HL-60/S4 treated with retinoic acid at 250 ng/mL for 4 days and 3 days (cell line): ENCODE results near the gene ETS2.

Source experiments
- in situ Hi-C: fragments of 300-500 bp; cut with MboI; formaldehyde crosslinking; loops from 2 replicates; pipeline ENCODE4 v1.7.0; 2022; ENCODE audit warnings: low sequenced_read_pairs

The ETS2 gene

DNA sequence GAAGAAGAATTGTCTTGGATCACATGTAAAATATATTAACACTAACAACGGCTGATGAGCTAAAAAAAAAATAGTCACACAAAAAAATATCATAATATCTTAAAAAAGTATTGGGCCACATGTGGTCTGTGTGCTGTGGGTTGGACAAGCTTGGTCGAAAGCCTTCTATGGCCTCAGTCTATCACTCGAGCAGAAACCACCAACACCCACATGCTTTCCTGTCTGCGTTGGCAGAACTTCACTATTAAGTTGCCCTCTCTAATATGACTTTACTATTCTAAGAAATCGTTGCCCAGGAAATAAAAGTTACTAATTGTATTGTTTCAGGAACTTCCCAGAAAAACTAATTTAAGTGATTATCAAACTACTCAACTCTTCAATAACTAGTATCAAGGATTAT lies 28.2 kb upstream of the ETS2 start:
- in situ Hi-C loops: no loop called here

DNA sequence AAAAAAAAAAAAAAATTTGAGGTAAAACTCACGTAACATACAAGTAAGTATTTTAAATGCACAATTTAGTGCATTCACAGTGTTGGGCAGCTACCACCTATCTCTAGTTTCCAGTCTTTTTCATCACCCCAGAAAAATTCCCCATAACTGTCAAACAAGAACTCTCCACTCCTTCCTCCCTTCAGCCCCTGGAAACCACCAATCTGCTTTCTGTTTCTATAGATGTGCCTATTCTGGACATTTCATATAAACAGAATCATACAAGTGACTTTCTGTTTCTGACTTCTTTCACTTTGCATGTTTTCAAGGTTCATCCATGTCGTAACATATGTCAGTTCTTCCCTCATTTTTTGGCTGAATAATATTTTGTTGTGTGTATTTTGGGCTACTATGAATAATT lies 24.9 kb upstream of the ETS2 start:
- in situ Hi-C loops: no loop called here

DNA sequence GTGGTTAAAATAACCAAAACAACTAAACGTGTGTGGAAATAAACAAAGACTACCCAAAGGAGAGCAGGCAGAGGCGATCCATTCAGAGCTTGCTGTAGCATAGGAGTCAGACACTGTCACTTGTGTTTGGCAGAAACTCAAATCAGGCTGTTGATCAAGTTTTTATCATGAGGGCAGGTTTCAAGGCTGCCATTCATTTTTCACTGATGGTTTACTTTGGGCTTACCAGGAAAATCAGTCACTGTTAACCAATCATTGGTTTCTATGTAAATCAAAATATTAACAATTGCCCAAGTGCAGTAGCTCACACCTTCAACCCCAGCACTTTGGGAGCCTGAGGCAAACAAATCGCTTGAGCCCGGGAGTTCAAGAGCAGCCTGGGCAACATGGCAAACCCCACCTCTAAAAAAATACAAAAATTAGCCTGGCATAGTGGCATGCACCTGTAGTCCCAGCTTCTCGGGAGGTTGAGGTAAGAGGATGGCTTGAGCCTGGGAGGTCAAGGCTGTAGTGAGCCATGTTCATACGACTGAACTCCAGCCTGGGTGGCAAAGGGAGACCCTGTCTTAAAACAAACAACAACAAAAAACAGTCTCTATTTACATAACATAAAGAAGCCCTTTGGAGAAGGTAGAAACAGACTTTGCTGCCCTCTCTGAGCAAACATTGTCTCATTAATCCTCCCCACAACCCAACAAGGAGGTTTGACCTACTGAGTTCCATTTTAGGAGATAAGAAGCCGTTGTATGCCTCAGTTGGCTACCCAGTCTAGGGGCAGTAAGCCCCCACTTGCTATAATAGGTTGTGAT lies 21.1 kb upstream of the ETS2 start:
- in situ Hi-C loops: no loop called here

DNA sequence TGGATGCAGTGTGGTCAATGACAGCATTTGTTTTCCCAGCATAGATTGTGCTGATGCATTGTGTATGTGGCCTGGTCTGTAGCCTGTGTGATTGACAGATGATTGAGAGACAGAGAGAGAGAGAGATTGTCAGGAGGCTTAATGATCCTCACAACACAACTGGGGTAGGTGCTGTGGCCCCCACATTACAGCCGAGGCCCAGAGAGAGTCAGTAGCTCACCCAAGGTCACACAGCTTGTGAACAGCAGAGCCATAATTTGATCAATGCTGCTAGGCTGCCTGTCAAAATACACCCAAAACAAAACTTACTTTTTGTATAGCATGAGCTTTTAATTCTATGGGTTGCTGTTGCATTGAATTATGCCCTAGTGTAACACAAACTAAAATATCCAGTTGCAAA lies 20.2 kb upstream of the ETS2 start:
- in situ Hi-C loops: no loop called here

DNA sequence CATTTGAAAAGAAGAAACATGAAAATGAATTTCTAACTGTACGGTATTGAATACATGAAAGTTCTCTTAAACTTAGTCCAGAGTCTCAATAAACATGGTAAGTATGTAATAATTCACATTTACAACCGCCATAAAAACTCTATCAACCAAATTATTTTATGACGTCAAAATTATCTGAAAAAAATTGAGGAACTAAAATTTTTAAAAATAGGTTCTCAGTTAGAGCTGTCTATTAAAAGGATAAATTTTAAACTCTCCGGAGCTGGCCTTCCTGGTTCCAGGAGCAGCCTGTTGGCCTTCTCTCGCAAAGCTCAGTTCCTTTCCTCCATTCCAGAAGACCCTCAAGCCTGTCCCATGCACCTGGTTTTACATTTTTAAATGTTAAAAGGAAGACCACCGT lies 18.7 kb upstream of the ETS2 start:
- in situ Hi-C loops: no loop called here

DNA sequence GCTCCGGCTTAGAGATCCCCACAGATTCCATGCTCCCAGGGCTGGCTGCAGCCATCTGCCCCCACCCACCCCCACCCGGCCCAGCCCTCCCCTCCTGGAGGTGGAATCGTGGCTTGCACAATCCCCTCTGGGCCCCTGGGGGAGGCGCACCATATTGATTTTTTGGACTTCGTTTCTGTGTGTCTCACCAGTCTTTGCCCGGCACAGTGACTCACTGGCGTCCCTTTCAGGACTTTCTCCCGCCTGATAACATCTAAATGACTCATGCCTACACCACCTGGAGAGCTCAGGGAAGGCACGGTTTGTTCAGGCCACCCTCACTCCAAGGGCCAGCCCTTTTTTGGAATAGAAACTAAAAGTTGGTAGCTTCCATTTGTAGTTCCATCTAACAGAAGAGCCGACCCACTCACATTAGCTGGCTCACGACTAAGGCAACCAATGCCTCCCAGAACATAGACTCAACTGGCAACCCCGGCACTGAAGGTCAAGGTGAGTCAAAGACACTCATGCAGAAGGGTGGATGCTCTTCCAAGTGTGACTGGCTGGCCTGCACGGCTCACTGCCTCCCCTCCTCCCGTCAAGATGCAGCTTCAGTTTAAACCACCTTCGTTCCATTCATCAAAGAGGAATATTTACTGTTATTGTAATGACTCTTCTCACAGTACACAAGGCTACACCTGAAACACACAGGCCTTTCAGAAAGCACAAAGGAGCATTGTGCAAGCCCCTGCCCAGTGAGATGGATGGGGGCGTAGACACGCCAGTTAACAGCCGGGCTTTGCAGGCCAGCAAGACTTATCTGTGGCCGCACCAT lies 18.1 kb upstream of the ETS2 start:
- in situ Hi-C loops: no loop called here

DNA sequence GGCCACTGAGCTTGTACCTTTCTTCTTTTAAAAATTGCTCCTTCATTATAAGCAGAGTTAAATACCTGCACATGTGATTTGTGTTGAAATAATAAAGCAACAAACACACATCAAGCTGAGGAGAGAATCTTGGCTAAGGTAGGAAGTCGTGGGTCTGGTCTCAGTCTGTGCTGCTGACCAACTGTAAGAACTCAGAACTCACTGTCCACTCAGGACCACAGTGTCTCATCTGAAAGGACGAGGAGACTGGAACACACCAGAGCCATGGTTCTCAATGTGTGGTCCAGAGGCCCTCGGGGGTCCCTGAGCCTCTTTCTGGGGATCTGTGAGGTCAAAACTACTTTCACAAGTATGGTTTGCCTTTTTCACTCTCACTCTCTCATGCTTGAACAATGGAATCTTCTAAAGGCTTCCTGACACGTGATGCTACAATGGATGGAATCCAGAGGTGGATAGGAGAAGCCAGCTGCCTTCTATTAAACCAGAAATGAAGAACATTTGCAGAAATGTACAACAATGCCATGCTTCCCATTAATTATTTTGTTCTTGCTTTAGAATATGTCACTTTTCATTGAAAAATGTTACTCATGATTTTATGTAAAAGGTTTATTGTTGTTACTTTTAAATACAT lies 17.3 kb upstream of the ETS2 start:
- in situ Hi-C loops: no loop called here

DNA sequence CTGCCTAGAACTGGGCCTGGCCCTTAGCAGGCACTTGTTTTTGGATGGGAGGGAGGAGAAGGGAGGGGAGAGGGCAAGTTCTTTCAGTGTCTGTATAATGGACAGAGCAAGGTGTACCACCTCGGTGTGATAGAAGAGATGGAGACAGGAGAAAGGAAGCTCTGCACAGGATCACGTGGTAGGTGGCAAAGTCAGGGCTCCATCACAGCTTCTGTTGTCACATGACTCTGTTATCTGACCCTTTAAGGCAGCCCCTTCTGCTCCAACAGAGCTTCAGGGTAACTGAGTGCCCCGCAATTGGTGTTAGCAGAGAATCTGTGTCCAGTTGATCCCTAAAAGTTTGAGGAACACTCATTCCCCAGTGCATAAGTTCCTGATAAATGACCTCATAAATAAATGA lies 16.5 kb upstream of the ETS2 start:
- in situ Hi-C loops: no loop called here

DNA sequence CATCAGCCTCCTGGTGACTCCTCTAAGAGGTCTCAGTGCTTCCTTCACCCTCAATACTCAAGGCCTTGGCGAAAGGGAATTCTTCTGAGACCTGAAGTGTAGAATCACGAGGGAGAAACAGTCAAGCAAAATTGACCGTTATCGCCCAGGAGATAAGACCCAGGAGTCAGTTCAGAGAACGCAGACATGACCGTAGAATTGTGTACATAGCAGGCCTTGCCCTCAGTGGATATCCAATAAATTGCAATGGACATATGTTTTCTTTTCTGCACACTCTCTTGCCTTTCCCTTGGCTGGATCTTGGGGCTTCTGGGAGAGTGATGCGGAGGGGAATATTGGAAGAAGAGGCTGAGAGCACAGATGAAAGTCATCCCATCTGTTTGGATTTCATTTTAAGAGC lies 15.7 kb upstream of the ETS2 start:
- in situ Hi-C loops: no loop called here

DNA sequence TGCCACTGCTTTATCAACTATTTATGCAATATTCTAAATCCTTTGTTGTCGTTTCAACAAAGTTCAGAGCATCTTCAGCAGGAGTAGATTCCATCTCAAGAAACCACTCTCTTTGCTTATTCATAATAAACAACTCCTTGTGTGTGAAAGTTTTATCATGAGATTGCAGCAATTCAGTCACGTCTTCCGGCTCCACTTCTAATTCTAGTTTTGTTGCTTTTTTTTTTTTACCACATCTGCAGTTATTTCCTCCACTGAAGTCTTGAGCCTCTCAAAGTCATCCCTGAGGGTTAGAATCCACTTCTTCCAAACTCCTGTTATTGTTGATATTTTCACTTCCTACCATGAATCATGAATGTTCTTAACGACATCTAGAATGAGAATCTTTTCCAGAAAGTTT lies 14.8 kb upstream of the ETS2 start:
- in situ Hi-C loops: no loop called here

DNA sequence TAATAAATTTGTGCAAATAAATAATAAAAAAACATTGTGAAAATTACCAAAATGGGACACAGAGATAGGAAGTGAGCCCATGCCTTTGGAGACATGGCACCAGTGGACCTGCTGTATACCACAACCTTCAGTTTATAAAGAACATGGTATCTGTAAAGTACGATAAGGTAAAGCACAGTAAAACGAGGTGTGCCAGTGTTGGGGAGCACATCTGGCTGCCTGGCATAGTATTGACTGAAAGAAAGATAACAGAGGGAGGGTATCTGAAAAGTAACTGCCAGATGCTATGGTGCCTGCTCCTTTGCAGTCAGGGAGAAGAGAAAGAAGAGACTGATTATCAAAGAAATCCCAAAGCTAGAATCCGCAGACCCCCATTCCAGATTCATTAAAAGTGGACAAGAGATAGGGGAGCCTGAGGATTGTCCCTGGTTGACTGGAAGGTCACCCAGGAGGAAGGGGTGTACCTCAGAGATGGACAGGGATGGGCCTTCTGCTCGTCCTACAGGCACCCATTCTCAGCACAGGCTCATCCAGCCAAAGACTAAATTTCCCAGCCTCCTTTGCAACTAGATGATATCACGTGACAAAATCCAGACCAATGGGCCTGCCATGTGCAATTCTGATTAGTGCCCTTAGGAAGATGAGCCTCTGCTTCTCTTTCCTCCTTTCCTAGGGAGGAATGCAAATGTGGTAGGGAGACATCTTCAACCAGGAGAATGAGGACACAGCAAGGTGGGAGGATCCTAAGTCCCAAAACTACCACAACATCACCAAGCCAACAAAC lies 12.9 kb upstream of the ETS2 start:
- in situ Hi-C loops: no loop called here

DNA sequence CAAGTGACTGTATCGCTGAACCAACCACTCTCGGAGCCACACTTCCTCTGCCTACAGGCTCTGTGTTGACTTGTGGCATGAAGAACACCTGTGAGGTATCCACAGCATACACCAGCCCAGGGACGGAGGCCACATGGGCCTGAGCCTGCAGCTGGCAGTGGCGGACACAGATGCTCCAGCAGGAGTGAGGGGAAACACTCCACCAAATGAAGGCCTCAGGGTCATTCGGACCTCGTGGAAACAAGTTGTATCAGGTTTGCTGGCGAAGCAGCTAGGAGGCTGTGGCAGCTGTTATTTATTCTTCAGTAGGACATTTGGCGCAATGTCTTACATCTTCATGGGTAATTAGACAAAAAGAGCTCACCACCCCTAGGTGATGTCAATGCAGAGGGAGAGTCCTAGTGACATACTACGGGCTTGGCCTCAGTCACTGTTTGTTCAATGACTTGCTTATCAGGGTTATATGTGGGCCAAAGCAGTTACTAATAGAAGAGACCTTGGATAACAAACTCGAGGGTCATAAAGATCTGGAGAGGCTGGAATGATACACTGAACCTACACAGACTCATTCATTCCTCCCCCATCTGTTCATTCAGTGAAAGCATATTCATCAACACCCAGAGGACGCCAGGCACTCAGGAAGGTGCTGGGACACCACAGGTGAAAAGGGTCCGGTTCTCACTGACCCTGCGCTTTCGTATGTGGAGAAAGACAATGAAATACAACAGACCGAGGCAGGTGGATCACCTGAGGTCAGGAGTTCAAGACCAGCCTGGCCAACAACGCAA lies 11.6 kb upstream of the ETS2 start:
- in situ Hi-C loops: no loop called here

DNA sequence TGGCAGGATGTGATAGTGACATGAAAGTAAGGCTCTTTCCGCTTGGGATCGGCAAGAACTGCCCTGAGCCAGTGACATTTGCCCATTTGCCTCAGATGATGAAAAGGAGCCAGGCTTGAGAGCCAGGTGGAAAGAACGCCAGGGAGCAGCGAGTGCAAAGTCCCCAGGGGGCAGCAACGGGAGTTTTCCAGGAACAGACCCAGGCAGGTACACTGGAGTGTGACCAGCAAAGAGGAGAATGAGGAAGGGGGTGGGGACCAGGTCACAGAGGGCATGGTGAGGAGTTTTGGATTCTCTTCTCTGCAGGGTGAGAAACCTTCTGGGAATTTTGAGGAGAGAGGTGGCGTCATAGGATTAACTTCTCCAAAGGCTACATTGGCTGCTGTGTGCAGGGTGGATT lies 10.8 kb upstream of the ETS2 start:
- in situ Hi-C loops: no loop called here

DNA sequence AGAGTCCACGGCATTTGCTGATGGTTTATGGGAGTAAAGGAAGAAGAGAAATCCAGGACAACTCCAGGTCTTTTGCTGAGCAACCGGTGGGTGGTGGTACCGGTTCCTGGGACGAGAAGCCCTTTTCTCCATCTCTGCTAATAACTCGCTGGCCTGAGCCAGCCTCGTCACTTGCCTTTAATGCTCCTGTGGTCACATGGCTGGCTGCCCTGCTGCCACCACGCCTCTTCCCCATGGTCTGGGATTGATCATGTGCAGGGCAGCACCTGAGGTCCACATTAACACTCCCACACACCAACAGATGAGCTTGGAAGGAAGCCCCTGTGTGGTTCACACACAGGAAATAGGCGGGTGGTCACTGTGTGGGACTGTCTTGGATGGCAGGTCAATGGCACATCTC lies 10.3 kb upstream of the ETS2 start:
- in situ Hi-C loops: no loop called here

DNA sequence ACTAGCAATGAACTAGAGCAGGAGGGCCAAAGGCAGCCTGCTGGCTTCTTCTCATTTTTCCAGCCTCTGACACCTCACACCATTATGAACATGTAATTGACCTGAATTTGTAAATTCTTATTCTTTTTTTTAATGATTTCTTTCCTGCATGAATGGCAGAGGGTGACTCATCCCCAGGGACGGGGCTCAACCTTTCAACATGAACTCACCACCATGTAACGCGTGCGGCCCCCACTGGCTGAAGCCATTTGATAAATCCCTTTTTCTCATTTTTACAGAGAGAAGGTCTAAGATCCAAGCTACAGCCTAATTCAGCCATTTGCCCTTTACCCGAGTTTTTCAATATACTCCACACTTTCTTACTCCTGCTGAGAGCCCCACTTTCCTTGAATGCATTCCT lies 9.3 kb upstream of the ETS2 start:
- in situ Hi-C loops: no loop called here

DNA sequence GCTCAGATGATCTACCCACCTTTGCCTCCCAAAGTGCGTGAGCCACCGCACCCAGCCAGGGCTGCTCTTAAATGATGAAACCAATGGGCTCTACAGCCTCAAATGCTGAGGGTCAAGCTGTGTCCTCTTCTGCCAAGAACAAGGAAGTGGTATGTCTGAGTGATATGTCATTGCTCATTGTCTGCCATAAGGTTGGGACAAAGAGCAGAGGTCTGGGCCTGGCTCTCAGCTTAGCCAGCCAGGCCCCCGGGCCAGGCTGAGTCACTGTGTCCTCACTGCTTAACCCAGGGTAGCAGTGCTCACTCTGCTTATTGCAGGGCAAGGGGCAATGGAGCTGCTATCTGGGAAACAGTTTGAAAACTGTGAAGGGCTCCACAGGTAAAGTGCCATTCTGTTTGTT lies 8.3 kb upstream of the ETS2 start:
- in situ Hi-C loops: no loop called here

DNA sequence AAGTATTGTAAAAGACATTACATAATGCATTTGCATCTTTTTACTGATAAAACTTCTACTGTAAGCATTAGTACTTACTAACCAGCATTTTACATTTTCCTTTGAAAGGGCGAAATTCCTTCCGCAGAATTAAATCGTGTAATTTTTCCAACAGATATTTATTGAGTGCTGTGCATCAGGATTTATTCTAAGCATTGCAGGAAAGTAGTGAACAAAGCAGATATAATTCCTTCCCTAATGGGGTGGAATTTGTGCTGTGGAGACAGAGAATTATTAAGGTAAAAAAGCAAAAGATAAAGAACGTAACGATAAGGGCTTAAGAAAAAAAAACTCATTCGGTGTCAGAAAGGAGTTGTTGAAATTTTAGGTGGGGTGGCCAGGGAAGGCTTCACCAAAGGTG lies 7.6 kb upstream of the ETS2 start:
- in situ Hi-C loops: no loop called here

DNA sequence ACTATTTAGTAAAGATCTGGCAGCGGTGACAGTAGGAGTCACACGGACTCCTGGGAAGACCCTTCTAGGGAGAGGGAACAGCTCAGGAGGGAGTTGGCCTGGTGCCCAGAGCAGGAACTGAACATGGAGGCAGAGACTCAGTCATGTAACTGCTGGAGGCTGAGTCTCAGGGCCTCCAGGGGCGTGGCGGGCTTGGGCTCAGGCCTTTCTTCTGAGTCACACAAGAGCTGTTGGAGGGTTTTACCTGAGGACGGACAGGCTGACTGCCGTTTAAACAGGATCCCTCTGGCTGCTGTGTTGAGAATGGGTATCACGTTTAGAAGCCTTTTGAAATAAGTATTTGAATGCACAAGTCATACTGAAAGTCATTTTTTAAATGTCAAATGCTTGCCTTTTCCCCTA lies 7.2 kb upstream of the ETS2 start:
- in situ Hi-C loops: no loop called here

DNA sequence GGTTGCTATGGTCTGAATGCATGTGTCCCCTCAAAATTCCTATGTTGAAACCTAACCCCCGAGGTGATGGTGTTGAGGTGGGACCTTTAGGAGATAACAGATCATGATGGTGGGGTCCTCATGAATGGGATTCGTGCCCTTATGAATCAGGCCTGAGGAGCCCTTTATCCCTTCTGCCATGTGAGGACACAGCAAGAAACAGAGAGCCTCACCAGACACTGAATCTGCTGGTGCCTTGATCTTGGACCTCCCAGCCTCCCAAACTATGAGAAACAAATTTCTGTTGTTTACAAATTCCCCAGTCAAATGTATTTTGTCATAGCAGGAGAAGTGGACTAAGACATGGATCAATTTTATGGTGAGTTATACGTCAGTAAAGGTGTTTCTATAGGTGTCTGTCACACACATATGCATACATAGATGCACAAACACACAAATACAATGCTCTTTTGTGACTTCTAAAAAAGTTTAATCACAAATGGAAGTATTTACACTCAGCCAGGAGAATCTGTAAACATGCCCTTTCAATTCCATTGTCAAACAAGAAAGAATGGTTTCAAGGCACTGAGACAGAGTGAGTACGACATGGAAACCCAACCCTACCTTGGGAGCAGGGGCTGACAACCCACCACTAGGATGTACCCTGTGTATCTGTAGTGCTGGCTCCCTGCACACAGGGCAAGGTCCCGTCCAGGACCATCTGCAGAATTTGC lies 5.5 kb upstream of the ETS2 start:
- in situ Hi-C loops: no loop called here
